Thoracic aorta (tissue), 2 donors: ENCODE data around the gene FAM53B. TPM values are rescaled to one million over a fixed set of nuclear protein-coding genes. Genes with fewer than 3 reads are reported as not detected.

Source experiments
- ATAC-seq: fragments of 150-250 bp; one replicate; pipeline ENCODE4 v1.8.0; 2017; ENCODE audit warnings: low read depth; ENCODE audit not compliant: insufficient number of reproducible peaks, low FRiP score
- DNase-seq: peaks from one replicate; pipeline ENCODE4 v3.0.0-alpha.2; 2020; ENCODE audit warnings: low spot score
- H3K27ac ChIP-seq, 2 donors: fragments of 200-600 bp; sonication (generic); 1 replicate in 1 of 2; 2 replicates in 1 of 2; pipeline ENCODE4 v1.5.1; 2016; ENCODE audit warnings: mild to moderate bottlenecking in 2 of 2, moderate library complexity in 2 of 2
- H3K27me3 ChIP-seq: fragments of 200-600 bp; sonication (generic); replicated peaks from 2 replicates; pipeline ENCODE4 v1.6.0; 2016; ENCODE audit warnings: mild to moderate bottlenecking; ENCODE audit not compliant: insufficient read depth
- H3K36me3 ChIP-seq: fragments of 200-600 bp; sonication (generic); one replicate; pipeline ENCODE4 v1.5.1; 2016
- H3K4me1 ChIP-seq, 2 donors: fragments of 200-600 bp; sonication (generic); 1 replicate in 1 of 2; 2 replicates in 1 of 2; pipeline versions ENCODE4 v1.5.1 to v1.6.0; 2016; ENCODE audit warnings: low read depth in 2 of 2, mild to moderate bottlenecking in 1 of 2; ENCODE audit not compliant: control insufficient read depth in 1 of 2
- H3K4me3 ChIP-seq: fragments of 200-600 bp; sonication (generic); 2 replicates; pipeline ENCODE4 v1.5.1; 2016; ENCODE audit warnings: mild to moderate bottlenecking
- H3K9me3 ChIP-seq: fragments of 200-600 bp; sonication (generic); 2 replicates; pipeline ENCODE4 v1.5.1; 2016
- CTCF ChIP-seq: fragments of 200-600 bp; sonication (generic); IDR thresholded peaks from one replicate; pipeline ENCODE4 v1.5.1; 2019; ENCODE audit warnings: antibody characterized with exemption
- total RNA-seq, 2 donors: library from RNA; depleted of rRNA; stranded (reverse); fragments of >200 nt; gene quantifications; one replicate each; pipeline versions ENCODE4 v1.1.0 to v1.2.3, GENCODE V29; 2016

FAM53B gene
- total RNA-seq, 2 donors from 2014 or later: 26.6 to 49.5 TPM

DNA sequence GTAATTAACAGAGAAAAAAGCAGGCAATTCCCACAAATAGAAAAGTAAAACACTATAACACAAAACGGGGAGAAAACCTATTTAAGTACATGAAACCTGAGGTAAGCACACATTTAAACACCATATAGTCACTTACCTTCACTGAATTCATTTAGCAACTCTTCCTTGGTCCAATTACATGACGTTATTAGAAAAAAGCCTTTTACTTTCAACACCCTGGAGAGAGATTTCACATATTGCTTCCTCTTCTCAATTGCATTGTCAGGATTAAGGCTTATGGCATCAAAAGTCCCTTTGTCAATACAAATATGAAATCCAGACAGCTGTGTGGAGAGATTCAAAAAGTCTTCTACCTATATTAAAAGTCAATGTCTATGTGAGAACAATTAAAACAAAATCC is 21.1 kb upstream of the FAM53B start:
- peaks cover 0 to 15% of the 10 kb centered on the region in 2 donors for H3K4me1 ChIP-seq
- no peak for ATAC-seq
- H3K4me3 ChIP-seq: no peak overlapping the region
- H3K9me3 ChIP-seq: no peaks in the 10 kb centered on the region
- H3K36me3 ChIP-seq: peaks cover 9% of the 10 kb centered on the region
- no peaks in the 10 kb centered on the region for H3K27me3 ChIP-seq
- no peak for TF ChIP-seq CTCF
- no peak overlapping the region for H3K27ac ChIP-seq
- DNase-seq: no peak

GRCh38 chr10:124763267-124763666 is 19.1 kb upstream of the FAM53B start:
- no peaks in the 10 kb centered on the region for H3K27me3 ChIP-seq
- no peak for ATAC-seq
- no peak for DNase-seq
- H3K9me3 ChIP-seq: no peaks in the 10 kb centered on the region
- no peak overlapping the region for H3K4me3 ChIP-seq
- H3K4me1 ChIP-seq: peaks cover 0 to 15% of the 10 kb centered on the region in 2 donors
- H3K27ac ChIP-seq: no peak overlapping the region
- H3K36me3 ChIP-seq: peaks cover 13% of the 10 kb centered on the region
- TF ChIP-seq CTCF: no peak

GRCh38 chr10:124762281-124762680 is 18.1 kb upstream of the FAM53B start:
- DNase-seq (no peak), ATAC-seq (no peak)
- no peak for TF ChIP-seq CTCF
- no peak overlapping the region for H3K27ac ChIP-seq
- no peaks in the 10 kb centered on the region for H3K9me3 ChIP-seq
- H3K36me3 ChIP-seq: peaks cover 13% of the 10 kb centered on the region
- H3K4me3 ChIP-seq: no peak overlapping the region
- no peaks in the 10 kb centered on the region for H3K27me3 ChIP-seq
- peaks cover 0 to 15% of the 10 kb centered on the region in 2 donors for H3K4me1 ChIP-seq

GRCh38 chr10:124756156-124756903 is 12.2 kb upstream of the FAM53B start:
- DNase-seq: no peak
- Histone ChIP-seq H3K9me3 (no peaks in the 10 kb centered on the region), H3K4me1 (no peaks in the 10 kb centered on the region), H3K27ac (no peak overlapping the region), H3K27me3 (no peaks in the 10 kb centered on the region), H3K4me3 (no peak overlapping the region), H3K36me3 (peaks cover 4% of the 10 kb centered on the region)
- ATAC-seq: no peak
- no peak for TF ChIP-seq CTCF

- H3K36me3 ChIP-seq: peaks cover 4% of the 10 kb centered on the region
- TF ChIP-seq CTCF: no peak
- no peaks in the 10 kb centered on the region for H3K4me1 ChIP-seq
- DNase-seq (no peak), ATAC-seq (no peak)
- H3K4me3 ChIP-seq: no peak overlapping the region
- no peak overlapping the region for H3K27ac ChIP-seq
- no peaks in the 10 kb centered on the region for H3K9me3 ChIP-seq
- no peaks in the 10 kb centered on the region for H3K27me3 ChIP-seq
Observed at GRCh38 chr10:124755581-124755980, 11.4 kb upstream of the FAM53B start.
